ENCODE measurements around the gene ZNF232.
"Not testable (repeated sequence)": the region's sequence is repeated elsewhere in the genome, so short reads cannot be mapped to it uniquely, and the experiment has no call there.

Gene ZNF232

DNA sequence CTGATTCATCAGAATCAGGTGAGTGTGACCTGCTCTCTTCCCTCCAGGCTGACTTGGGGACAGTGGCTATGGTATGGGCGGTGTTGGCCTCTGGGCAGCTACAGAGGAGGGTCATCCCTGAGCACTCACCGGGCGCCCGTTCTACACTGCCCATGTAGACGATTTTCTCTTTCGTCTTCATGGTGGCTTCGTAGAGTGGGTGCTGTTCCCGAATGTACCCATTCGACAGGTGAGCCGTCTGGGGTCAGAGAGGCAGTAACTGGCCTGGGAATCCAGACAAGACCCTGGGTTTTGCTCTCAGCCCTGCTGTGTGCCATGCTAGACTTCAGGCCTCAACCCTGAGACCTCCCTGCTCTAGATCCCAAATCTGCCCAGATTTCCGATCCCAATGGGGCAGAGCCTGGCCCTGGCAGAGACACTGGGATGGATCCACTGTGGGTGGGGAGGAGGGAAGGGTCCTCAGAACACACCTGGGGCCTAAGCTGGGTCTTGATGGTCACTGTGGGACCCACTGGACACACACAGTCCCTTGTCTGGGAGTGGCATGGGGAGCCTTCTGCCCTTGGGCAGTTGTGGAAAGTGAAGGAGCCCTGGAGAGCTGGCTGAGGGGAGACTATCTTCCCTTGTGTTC, 17.3 kb upstream of the ZNF232 start:
- DNase-seq: no peak

DNA sequence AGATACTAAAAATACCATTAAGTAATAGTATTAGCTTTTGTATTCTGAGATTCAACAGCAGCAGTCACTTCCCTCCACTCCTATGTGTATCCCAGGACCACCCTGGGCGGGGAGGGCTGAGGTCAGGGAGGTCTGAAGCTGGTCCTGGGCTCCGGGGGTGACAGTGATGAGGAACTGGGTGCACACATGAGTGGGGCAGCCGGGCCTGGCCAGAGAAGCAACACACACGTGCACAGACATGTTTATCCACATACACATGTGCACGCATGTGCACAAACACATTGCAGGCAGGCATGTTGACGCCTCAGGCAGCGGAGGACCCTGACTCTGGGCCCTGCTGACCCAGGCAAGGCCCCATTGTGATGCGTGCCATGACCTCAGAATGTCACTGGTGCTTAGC, 16.7 kb upstream of the ZNF232 start:
- DNase-seq: not testable (repeated sequence)

- DNase-seq: no peak
Measured at GRCh38 chr17:5127910-5128309, 16.2 kb upstream of the ZNF232 start.

- no peak for DNase-seq
Measured at GRCh38 chr17:5126719-5127488, 15.2 kb upstream of the ZNF232 start.

DNA sequence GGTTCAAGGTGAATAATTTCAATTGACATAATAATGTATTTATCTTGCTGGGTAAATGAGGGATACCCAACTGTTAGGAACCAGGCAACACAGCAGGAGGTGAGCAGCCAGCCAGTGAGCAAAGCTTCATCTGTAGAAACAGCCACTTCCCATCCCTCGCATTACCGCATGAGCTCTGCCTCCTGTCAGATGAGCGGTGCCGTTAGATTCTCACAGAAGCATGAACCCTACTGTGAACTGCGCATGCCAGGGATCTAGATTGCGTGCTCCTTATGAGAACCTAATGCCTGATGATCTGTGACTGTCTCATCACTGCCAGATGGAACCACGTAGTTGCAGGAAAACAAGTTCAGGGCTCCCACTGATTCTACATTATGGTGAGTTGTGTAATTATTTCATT, 13.2 kb upstream of the ZNF232 start:
- not testable (repeated sequence) for DNase-seq

- DNase-seq: not testable (repeated sequence)
Measured at GRCh38 chr17:5124125-5124760, 12.6 kb upstream of the ZNF232 start.

- no peak for DNase-seq
Measured at GRCh38 chr17:5123343-5124124, 11.9 kb upstream of the ZNF232 start.

GRCh38 chr17:5122586-5123342, 11.1 kb upstream of the ZNF232 start:
- peak; percentile 25 for DNase-seq

DNA sequence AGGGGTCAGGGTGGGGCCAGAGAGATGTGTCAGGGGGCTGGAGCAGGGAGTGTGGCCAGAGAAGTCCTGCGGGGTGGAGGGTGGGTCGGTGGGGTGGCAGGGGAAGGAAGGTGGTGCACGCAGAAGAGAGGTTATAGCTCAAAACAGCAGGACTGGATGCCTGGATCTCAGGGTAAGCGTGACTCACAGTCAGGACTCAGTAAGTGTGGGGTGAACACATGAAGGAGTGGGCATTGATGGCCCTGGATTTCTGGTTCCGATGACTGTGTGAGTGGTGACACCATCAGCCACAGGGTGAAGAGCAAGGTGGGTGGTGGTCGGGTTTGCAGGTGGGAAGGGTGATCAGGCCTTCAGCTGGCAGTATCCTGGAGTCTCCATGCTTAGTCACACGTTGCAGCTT, 10.4 kb upstream of the ZNF232 start:
- DNase-seq: not testable (repeated sequence)

- no peak for DNase-seq
Measured at GRCh38 chr17:5121186-5121841, 9.6 kb upstream of the ZNF232 start.

DNA sequence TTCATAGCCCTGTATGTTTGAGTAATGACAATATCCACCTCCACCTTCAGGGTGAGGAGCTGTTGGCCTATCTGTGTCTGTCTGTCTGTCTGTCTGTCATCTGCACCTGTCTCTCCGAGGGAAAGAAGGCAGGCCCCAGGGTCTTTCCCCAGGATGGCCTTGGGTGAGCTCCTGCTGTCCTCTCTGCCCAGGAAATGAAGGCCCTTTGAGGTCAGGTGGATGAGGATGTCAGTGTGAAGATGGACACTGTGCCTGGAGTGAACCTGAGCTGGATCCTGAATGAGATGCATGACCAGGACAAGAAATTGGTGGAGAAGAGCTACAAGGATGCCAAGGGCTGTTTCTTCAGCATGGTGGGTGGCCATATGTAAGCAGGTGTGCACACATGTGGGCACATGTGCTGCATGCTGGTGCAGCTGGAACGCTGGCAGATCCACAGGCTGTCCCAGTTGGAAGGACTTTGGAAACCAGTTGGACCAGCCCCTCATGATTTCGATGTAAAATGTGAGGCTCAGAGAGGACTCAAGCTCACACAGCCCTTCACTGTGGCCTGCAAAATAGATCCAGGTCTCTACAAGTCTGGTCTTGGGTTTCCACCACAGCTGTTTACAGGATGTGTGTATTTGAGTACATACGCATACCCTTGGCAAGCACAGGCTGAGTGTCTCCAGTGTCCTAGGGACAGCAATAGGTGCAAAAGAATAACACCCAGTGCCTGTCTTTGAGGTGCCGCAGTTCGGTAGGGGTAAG, 8.9 kb upstream of the ZNF232 start:
- DNase-seq: not testable (repeated sequence)

DNA sequence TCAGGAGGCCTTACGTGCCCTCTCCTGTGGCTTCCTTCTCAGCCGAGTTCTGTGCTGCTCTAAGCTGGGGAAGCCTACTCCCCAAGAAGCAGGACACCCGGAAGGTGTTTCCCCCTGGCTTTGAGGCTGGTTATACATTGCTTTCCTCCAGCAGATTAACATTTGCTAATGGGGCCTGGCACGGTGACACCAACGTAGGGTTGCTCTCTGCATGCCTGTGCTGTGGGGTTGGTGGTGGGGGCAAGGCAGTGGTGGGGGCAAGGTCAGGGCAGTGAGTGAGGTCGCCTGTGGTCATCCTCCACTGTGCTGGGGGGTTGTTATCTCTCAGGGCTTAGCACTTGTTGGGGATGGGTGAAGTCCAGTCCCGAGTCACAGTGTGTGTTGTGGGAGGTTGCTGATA, 8.4 kb upstream of the ZNF232 start:
- no peak for DNase-seq

- DNase-seq: no peak
Measured at GRCh38 chr17:5118219-5118618, 6.5 kb upstream of the ZNF232 start.

GRCh38 chr17:5115673-5116651, 4.3 kb upstream of the ZNF232 start, which contains the start of gene USP6:
Gene USP6 (plus strand): TSS chr17:5116032. CDS start chr17:5130368, 14,336 bp downstream.
- no peak for DNase-seq

GRCh38 chr17:5110816-5111215, 862 bp downstream of the ZNF232 start:
- peak; percentile 80 for DNase-seq

DNA sequence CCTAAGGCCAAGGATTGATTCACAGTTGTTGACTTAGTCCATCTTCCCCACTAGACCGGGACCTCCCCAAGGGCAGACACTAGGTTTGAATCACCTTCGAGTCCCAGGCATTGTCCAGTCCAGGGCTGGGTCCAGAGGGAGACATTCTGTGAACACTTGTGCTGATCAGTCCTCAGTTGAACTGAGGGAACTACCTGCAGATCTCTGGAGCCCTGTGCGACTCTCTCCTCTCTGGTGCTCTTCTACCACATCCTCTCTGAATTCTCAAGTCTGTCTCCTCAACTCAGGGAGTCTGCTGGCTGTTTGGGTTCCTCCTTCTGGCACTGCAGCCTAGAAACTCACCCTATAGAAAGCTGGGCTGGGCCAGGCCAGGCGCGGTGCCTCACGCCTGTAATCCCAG, 10.8 kb downstream of the ZNF232 start:
- no peak for DNase-seq

DNA sequence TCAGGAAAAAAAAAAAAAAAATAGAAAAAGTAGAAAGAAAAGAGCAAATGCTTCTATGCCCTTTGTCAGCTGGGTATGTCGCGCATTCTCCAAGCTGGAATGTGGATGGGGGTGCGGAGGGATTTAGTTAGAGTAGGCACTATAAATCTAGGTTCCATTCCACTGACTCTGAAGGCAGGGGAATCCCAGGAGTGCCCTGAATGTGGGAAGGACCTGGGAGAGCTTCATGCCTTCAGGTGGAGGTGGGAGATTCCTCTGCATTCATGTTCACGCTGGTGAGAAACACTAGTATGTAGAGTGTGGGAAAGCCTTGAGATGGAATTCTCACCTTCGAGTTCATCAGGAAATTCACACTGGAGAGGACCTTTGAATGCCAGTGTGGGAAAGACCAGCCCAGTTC, 12.4 kb downstream of the ZNF232 start:
- no peak for DNase-seq

- DNase-seq: peak; percentile 51
Measured at GRCh38 chr17:5097101-5097834, 14.4 kb downstream of the ZNF232 start.

GRCh38 chr17:5096731-5097100, 15.0 kb downstream of the ZNF232 start:
- DNase-seq: peak; percentile 19

All from hematopoietic multipotent progenitor cell treated with erythropoietin and hydrocortisone succinate and interleukin-3 and kit ligand, for 4 days (in vitro differentiated cells).